Ovary (tissue), 9 donors: ENCODE results near the gene VEGFB. TPM values are rescaled to one million over a fixed set of nuclear protein-coding genes. Genes with fewer than 3 reads are reported as not detected.

Source experiments
- DNase-seq, 5 donors: peaks; one replicate each; pipeline ENCODE4 v3.0.0-alpha.2; 2019 to 2020
- H3K27ac ChIP-seq, 2 donors: fragments of 200-600 bp; one replicate each; pipeline versions ENCODE4 v1.5.1 to v1.8.0; 2019 to 2022
- H3K27me3 ChIP-seq: fragments of 200-600 bp; one replicate; pipeline ENCODE4 v1.8.0; 2022
- H3K36me3 ChIP-seq: fragments of 200-600 bp; sonication (generic); one replicate; pipeline ENCODE4 v1.5.1; 2019
- H3K4me1 ChIP-seq: one replicate; pipeline ENCODE4 v1.8.1; 2013; ENCODE audit warnings: mild to moderate bottlenecking, moderate library complexity; ENCODE audit not compliant: insufficient read depth
- H3K4me3 ChIP-seq: fragments of 200-600 bp; sonication (generic); one replicate; pipeline ENCODE4 v1.5.1; 2017
- H3K9me3 ChIP-seq, 2 donors: fragments of 200-600 bp in 1 of 2; sonication (generic) in 1 of 2; one replicate each; pipeline versions ENCODE4 v1.5.1 to v1.8.1; 2013 to 2019; ENCODE audit warnings: mild to moderate bottlenecking in 1 of 2, moderate library complexity in 1 of 2
- EP300 ChIP-seq: sonication (generic); formaldehyde crosslinking; IDR thresholded peaks from one replicate; pipeline ENCODE4 v1.6.1; 2017; ENCODE audit warnings: antibody characterized with exemption
- POLR2A ChIP-seq: fragments of 450-650 bp; IDR thresholded peaks from one replicate; pipeline ENCODE4 v1.6.1; 2017; ENCODE audit warnings: antibody characterized with exemption, mild to moderate bottlenecking, moderate library complexity
- WGBS, 3 donors: extraction: QIAGEN DNeasy Blood & Tissue Kit in 1 of 3; methylation state at CpG; one replicate each; pipeline versions ENCODE4 v1.1.5 to v1.1.7; 2013 to 2017; 5-methylcytosine and 5-hydroxymethylcytosine counted together
- intact Hi-C, 4 donors: fragments of 100-400 bp; cut with DNase I; formaldehyde crosslinking; loops; one replicate each; pipeline versions ENCODE4 v1.11.0 to v1.15.1; 2022 to 2023
- polyA plus RNA-seq, 2 donors: library from polyadenylated mRNA; stranded (reverse); fragments of 200-250 nt in 1 of 2; fragments of 350-450 nt in 1 of 2; fragmentation: Illumina TruSeq in 1 of 2; extraction: RNeasy Lipid Tissue Mini Kit (QIAGEN cat#74804) in 1 of 2; gene quantifications; one replicate each; pipeline ENCODE4 v1.2.3, GENCODE V29; 2013 to 2014
- total RNA-seq, 7 donors: library from RNA; depleted of rRNA in 2 of 7; stranded (reverse); fragments of >200 nt in 2 of 7; fragmentation: NEBNext Ultra II Directional in 3 of 7; extraction: Animal tissue kit (Norgen Biotek cat#: 25700) in 3 of 7; gene quantifications; one replicate each; pipeline versions ENCODE4 v1.1.0 to v1.2.4, GENCODE V29; 2016 to 2023
- TF ChIP-seq, protein P1 (sequence below), 3 donors: fragments of 450-650 bp in 2 of 3; fragments of 200-600 bp in 1 of 3; IDR thresholded peaks; one replicate each; pipeline versions ENCODE4 v1.5.1 to v1.8.0; 2016 to 2022; ENCODE audit warnings: antibody characterized with exemption in 3 of 3, mild to moderate bottlenecking in 1 of 3
- donor health status: DM: no; HTN: no; CAD: no; lungs with moderate emphysema.
- donor health status: DM: no; HTN: no; CAD: no.
- donor health status: Bipolar disorder and iron deficiency.
- donor health status: DM: yes; HTN: yes; CAD: no.
- donor health status: DM: no; HTN: no; CAD: no.
- donor health status: DM: yes; HTN: yes; CAD: no.

VEGFB gene
- total and polyA plus RNA-seq, 9 donors: 27.4 to 164 (median 124) TPM

DNA sequence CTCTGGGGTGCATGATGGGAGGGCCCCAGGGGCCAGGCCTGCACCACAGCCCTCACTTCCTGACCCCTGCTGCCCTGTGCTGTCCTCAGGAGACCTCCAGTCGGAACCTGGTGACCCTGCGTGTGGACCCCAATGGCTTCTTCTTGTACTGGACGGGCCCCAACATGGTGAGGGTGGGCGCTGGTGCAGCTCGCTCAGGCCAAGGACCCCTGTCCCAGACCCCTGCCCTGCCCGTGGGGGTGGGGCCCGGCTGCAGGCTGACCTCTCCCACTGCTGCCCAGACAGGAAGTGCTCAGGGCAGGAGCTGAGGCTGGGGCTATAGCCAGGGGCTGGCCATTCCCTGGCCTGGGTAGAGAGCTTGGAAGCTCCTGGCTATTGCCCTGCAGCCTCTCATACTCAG is 19.9 kb downstream of the VEGFB start:
- peaks cover 10% of the 10 kb centered on the region for H3K4me1 ChIP-seq
- no peak overlapping the region for H3K4me3 ChIP-seq
- H3K27ac ChIP-seq: no peak overlapping the region
- intact Hi-C loops: loop anchor here in 1 of 4 donors (5.0 kb wide), 1 partner anchor 52 kb away; no protein-coding TSS in a partner anchor
- H3K27me3 ChIP-seq: no peaks in the 10 kb centered on the region
- WGBS, 3 donors: 79 to 83% (median 82%) methylated on average over 7 of the region's 7 CpGs
- H3K9me3 ChIP-seq: no peaks in the 10 kb centered on the region
- TF ChIP-seq EP300 (no peak), POLR2A (no peak)
- TF ChIP-seq, protein P1, sequence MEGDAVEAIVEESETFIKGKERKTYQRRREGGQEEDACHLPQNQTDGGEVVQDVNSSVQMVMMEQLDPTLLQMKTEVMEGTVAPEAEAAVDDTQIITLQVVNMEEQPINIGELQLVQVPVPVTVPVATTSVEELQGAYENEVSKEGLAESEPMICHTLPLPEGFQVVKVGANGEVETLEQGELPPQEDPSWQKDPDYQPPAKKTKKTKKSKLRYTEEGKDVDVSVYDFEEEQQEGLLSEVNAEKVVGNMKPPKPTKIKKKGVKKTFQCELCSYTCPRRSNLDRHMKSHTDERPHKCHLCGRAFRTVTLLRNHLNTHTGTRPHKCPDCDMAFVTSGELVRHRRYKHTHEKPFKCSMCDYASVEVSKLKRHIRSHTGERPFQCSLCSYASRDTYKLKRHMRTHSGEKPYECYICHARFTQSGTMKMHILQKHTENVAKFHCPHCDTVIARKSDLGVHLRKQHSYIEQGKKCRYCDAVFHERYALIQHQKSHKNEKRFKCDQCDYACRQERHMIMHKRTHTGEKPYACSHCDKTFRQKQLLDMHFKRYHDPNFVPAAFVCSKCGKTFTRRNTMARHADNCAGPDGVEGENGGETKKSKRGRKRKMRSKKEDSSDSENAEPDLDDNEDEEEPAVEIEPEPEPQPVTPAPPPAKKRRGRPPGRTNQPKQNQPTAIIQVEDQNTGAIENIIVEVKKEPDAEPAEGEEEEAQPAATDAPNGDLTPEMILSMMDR (IDR thresholded peaks at IDR 0.05): no peak
- no peaks in the 10 kb centered on the region for H3K36me3 ChIP-seq
- DNase-seq: no peak

DNA sequence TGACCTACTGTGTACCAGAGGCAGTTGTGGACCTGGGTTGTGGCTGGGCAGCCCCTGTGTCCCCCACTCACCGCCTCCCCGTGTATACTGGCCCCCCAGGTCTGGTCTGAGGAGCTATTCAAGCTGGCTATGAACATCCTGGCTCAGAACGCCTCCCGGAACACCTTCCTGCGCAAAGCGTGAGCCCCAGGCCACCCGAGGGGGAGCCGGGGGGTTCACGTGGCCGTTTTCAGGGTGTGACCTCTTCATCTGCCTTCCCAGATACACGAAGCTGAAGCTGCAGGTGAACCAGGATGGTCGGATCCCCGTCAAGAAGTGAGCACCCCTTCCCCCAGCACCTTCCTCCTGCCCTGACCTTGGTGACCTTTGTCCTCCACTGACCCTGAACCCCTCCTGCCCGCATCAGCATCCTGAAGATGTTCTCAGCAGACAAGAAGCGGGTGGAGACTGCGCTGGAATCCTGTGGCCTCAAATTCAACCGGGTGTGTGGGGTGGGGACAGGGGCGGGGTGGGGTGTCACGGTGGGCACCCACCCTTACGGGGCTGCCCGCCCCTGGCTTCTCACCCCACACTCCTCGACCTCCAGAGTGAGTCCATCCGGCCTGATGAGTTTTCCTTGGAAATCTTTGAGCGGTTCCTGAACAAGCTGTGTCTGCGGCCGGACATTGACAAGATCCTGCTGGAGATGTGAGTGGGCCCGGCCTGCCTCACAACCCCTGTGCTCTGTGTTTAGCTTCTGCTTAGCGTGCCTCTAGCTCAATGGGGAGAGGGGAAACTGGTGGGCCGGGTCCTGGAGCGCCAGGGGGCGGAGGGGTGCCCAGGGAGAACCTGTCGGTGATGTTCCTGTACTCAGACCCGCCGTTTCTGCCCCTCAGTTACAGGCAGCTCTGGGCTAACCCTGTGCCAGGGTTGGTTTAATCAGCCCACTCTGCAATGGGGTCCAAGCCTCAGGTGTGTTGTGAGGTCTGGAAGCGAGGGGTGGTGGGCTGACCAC is 21.0 kb downstream of the VEGFB start:
- intact Hi-C loops: no loop called here
- no peak for DNase-seq
- H3K4me1 ChIP-seq: peaks cover 10% of the 10 kb centered on the region
- H3K9me3 ChIP-seq: no peaks in the 10 kb centered on the region
- no peak overlapping the region for H3K4me3 ChIP-seq
- TF ChIP-seq POLR2A (no peak), EP300 (no peak)
- TF ChIP-seq, protein P1 (IDR thresholded peaks at IDR 0.05): no peak
- no peaks in the 10 kb centered on the region for H3K36me3 ChIP-seq
- H3K27ac ChIP-seq: no peak overlapping the region
- no peaks in the 10 kb centered on the region for H3K27me3 ChIP-seq
- 83 to 88% (median 83%) methylated on average over 33 to 35 of the region's 35 CpGs for WGBS, 3 donors

DNA sequence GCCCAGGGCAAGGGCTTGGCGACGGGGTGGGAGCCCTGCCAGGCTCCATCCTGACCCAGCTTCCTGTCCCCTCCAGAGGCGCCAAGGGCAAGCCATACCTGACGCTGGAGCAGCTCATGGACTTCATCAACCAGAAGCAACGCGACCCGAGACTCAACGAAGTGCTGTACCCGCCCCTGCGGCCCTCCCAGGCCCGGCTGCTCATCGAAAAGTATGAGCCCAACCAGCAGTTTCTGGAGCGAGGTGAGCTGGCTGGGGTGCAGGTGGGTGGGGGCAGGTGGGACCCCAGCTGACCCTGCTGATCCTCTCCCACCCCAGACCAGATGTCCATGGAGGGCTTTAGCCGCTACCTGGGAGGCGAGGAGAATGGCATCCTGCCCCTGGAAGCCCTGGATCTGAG is 21.9 kb downstream of the VEGFB start:
- intact Hi-C loops: no loop called here
- H3K36me3 ChIP-seq: no peaks in the 10 kb centered on the region

DNA sequence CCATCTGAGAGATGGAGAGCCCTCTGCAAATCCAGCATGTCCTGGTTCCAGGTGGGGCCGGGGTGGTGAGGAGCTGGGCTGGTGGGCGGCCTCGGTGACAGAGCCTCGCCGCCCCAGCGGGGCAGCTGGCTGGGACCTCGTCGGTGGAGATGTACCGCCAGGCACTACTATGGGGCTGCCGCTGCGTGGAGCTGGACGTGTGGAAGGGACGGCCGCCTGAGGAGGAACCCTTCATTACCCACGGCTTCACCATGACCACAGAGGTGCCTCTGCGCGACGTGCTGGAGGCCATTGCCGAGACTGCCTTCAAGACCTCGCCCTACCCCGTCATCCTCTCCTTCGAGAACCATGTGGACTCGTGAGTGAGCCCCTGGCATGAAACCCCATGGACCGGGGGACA is 24.0 kb downstream of the VEGFB start:
- Histone ChIP-seq H3K9me3 (no peaks in the 10 kb centered on the region), H3K27ac (no peak overlapping the region), H3K4me3 (no peak overlapping the region), H3K27me3 (no peaks in the 10 kb centered on the region), H3K4me1 (no peaks in the 10 kb centered on the region), H3K36me3 (no peaks in the 10 kb centered on the region)
- no peak for DNase-seq
- WGBS, 3 donors: 86 to 94% (median 89%) methylated on average over 23 to 24 of the region's 24 CpGs
- intact Hi-C loops: no loop called here
- TF ChIP-seq POLR2A (no peak), EP300 (no peak)
- TF ChIP-seq, protein P1 (IDR thresholded peaks at IDR 0.05): no peak

More for the DNA sequence above, 21.9 kb downstream of the VEGFB start:
- TF ChIP-seq POLR2A: no peak
- TF ChIP-seq EP300: no peak
- TF ChIP-seq, protein P1 (IDR thresholded peaks at IDR 0.05): no peak
- Histone ChIP-seq H3K27me3 (no peaks in the 10 kb centered on the region), H3K9me3 (no peaks in the 10 kb centered on the region), H3K27ac (no peak overlapping the region), H3K4me3 (no peak overlapping the region), H3K4me1 (peaks cover 5% of the 10 kb centered on the region)
- WGBS, 3 donors: 81 to 85% (median 82%) methylated on average over 15 of the region's 15 CpGs
- DNase-seq: no peak
